ENCODE measurements around the gene CTRL.

DNA sequence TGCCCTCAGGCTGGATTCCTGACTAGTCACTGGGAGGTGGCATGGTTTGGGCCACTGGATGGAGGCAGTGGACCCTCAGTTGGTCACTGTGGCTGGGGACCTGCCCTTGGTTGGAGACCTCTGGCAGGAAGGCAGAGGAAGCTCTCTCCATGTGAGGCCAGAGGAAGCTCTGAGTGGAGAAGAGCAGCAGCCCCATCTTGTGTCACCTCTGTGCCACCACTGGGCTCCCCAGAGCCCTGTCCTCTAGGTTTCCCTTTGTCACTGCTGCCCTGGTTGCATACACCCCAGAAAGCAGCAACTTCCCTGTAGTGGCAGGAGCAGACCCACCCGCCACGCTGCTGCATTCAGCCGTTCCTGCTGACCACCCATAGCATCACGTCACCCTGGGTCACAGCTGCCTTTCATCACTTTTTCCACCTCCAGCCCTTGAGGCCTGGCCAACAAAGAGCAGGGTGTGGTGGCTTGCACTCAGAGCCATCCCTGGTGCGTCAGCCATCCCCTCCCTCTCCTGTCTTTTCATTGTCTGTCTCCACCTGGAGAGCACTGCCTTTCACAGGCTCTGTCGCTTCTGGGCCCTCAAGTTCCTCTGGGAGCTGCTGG, 11.9 kb downstream of the CTRL start:
- TF ChIP-seq, protein P1, sequence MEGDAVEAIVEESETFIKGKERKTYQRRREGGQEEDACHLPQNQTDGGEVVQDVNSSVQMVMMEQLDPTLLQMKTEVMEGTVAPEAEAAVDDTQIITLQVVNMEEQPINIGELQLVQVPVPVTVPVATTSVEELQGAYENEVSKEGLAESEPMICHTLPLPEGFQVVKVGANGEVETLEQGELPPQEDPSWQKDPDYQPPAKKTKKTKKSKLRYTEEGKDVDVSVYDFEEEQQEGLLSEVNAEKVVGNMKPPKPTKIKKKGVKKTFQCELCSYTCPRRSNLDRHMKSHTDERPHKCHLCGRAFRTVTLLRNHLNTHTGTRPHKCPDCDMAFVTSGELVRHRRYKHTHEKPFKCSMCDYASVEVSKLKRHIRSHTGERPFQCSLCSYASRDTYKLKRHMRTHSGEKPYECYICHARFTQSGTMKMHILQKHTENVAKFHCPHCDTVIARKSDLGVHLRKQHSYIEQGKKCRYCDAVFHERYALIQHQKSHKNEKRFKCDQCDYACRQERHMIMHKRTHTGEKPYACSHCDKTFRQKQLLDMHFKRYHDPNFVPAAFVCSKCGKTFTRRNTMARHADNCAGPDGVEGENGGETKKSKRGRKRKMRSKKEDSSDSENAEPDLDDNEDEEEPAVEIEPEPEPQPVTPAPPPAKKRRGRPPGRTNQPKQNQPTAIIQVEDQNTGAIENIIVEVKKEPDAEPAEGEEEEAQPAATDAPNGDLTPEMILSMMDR (conservative IDR thresholded peaks at IDR 0.05): no peak
- no peak for TF ChIP-seq EZH2 (IDR thresholded peaks at IDR 0.05; ENCODE audit: low read depth)
